B cell (primary cell): ENCODE results near the gene IFI44L. TPM values are rescaled to one million over a fixed set of nuclear protein-coding genes. Genes with fewer than 3 reads are reported as not detected.

Source experiments
- ATAC-seq: fragments of 200-7000 bp; cut with Tn5 transposase; one replicate; pipeline ENCODE4 v1.10.0; 2021; ENCODE audit warnings: low read depth, mild to moderate bottlenecking, moderate number of reproducible peaks, moderate library complexity
- CTCF ChIA-PET: fragments of 350-600 bp; sonication (Branson Sonifier 250); formaldehyde crosslinking; loops from one replicate; lab custom pipeline; 2021; ENCODE audit warnings: antibody characterized with exemption, inconsistent platforms; lab: Charles Lee
- POLR2A ChIA-PET: fragments of 350-600 bp; sonication (Branson Sonifier 250); formaldehyde crosslinking; loops from one replicate; lab custom pipeline; 2021; ENCODE audit warnings: antibody characterized with exemption; lab: Charles Lee
- DNase-seq: peaks from one replicate; pipeline ENCODE4 v3.0.0; 2013
- H2AFZ ChIP-seq: 2 replicates; pipeline ENCODE4 v1.6.1; 2012; ENCODE audit warnings: mild to moderate bottlenecking, low read depth, low read length; ENCODE audit not compliant: insufficient read depth, poor library complexity, severe bottlenecking
- H3K27ac ChIP-seq, 2 donors: 1 replicate in 1 of 2; 2 replicates in 1 of 2; pipeline ENCODE4 v1.5.1; 2012 to 2013; ENCODE audit warnings: low read length in 2 of 2, mild to moderate bottlenecking in 2 of 2, moderate library complexity in 1 of 2
- H3K27me3 ChIP-seq, 4 experiments: fragments of 200-600 bp in 1 of 4; sonication (generic) in 1 of 4; replicated peaks in 1 of 4; 1 replicate in 2 of 4; 2 replicates in 2 of 4; pipeline versions ENCODE4 v1.6.1 to v1.7.0; 2013 to 2016; ENCODE audit warnings: low read length in 3 of 4, mild to moderate bottlenecking in 2 of 4, mixed read lengths in 1 of 4, moderate library complexity in 1 of 4; ENCODE audit not compliant: insufficient read depth in 4 of 4, control insufficient read depth in 3 of 4; ENCODE audit errors: control extremely low read depth in 1 of 4
- H3K36me3 ChIP-seq, 2 experiments: replicated peaks in 1 of 2; 1 replicate in 1 of 2; 2 replicates in 1 of 2; pipeline versions ENCODE4 v1.6.1 to v1.7.1; 2013; ENCODE audit warnings: low read length in 1 of 2; ENCODE audit not compliant: insufficient read depth in 2 of 2, control insufficient read depth in 1 of 2; ENCODE audit errors: control extremely low read depth in 1 of 2, extremely low read depth in 1 of 2
- H3K4me1 ChIP-seq, 2 donors: fragments of 200-600 bp in 1 of 2; sonication (generic) in 1 of 2; 1 replicate in 1 of 2; 2 replicates in 1 of 2; pipeline versions ENCODE4 v1.5.1 to v1.6.1; 2013 to 2017; ENCODE audit warnings: low read length in 2 of 2; ENCODE audit not compliant: control insufficient read depth in 2 of 2, insufficient read depth in 2 of 2
- H3K4me2 ChIP-seq: replicated peaks from 2 replicates; pipeline ENCODE3; 2012; ENCODE audit warnings: mild to moderate bottlenecking, low read depth, low read length; ENCODE audit not compliant: poor library complexity, severe bottlenecking
- H3K4me3 ChIP-seq, 5 experiments: fragments of 200-600 bp in 1 of 5; sonication (generic) in 1 of 5; 1 replicate in 3 of 5; 2 replicates in 2 of 5; pipeline versions ENCODE4 v1.5.1 to v1.7.0; 2011 to 2016; ENCODE audit warnings: low read length in 4 of 5, mild to moderate bottlenecking in 4 of 5, low read depth in 2 of 5, control low read depth in 1 of 5, moderate library complexity in 1 of 5; ENCODE audit not compliant: insufficient read depth in 1 of 5; ENCODE audit errors: control extremely low read depth in 1 of 5, extremely low read depth in 1 of 5
- H3K79me2 ChIP-seq: fragments of 200-600 bp; sonication (generic); one replicate; pipeline ENCODE4 v1.6.0; 2016; ENCODE audit warnings: low read length; ENCODE audit not compliant: control insufficient read depth, insufficient read depth
- H3K9ac ChIP-seq: fragments of 200-600 bp; sonication (generic); 2 replicates; pipeline ENCODE4 v1.6.1; 2017; ENCODE audit warnings: mild to moderate bottlenecking, low read length, moderate library complexity
- H3K9me3 ChIP-seq, 3 donors: one replicate each; pipeline versions ENCODE4 v1.6.1 to v1.7.1; 2013; ENCODE audit warnings: low read length in 2 of 3; ENCODE audit not compliant: control insufficient read depth in 2 of 3, insufficient read depth in 1 of 3; ENCODE audit errors: control extremely low read depth in 1 of 3
- H4K20me1 ChIP-seq: 2 replicates; pipeline ENCODE4 v1.6.0; 2012; ENCODE audit warnings: mild to moderate bottlenecking, low read length; ENCODE audit not compliant: insufficient read depth, control insufficient read depth, poor library complexity, severe bottlenecking
- H3K27ac Mint-ChIP-seq: one replicate; pipeline ENCODE4 v1.8.0; 2021; ENCODE audit warnings: mixed read lengths
- H3K27me3 Mint-ChIP-seq: one replicate; pipeline ENCODE4 v1.8.0; 2021; ENCODE audit warnings: mixed read lengths
- H3K4me1 Mint-ChIP-seq: one replicate; pipeline ENCODE4 v1.8.0; 2021; ENCODE audit warnings: mixed read lengths
- H3K4me3 Mint-ChIP-seq: one replicate; pipeline ENCODE4 v1.8.0; 2021; ENCODE audit warnings: mixed read lengths
- H3K9me3 Mint-ChIP-seq: one replicate; pipeline ENCODE4 v1.8.0; 2022; ENCODE audit warnings: mixed read lengths; ENCODE audit not compliant: insufficient read depth
- CTCF ChIP-seq: fragments of 200-600 bp; IDR thresholded peaks from one replicate; pipeline ENCODE4 v1.8.0; 2022; ENCODE audit warnings: antibody characterized with exemption, mild to moderate bottlenecking
- EZH2 ChIP-seq: IDR thresholded peaks from 2 replicates; pipeline ENCODE4 v1.6.1; 2012; ENCODE audit warnings: borderline replicate concordance, low read depth, mild to moderate bottlenecking, moderate library complexity, low read length; ENCODE audit not compliant: insufficient read depth, poor library complexity, severe bottlenecking
- WGBS: methylation state at CpG from one replicate; pipeline ENCODE4 v1.1.5; 2013; ENCODE audit warnings: missing lambda C conversion rate; ENCODE audit not compliant: insufficient coverage; 5-methylcytosine and 5-hydroxymethylcytosine counted together
- intact Hi-C: fragments of 100-400 bp; cut with micrococcal nuclease; formaldehyde crosslinking; loops from one replicate; pipeline ENCODE4 v1.10.0; 2022
- polyA plus RNA-seq: library from polyadenylated mRNA; depleted of rRNA; stranded (reverse); fragments of >200 nt; gene quantifications from 2 replicates; pipeline ENCODE4 v1.2.3, GENCODE V29; 2012
- total RNA-seq, 2 donors: library from RNA; stranded (reverse); fragments of 120-200 nt in 1 of 2; gene quantifications; 1 replicate in 1 of 2; 2 replicates in 1 of 2; pipeline versions ENCODE4 v1.2.3 to v1.2.4, GENCODE V29; 2013 to 2022

Gene IFI44L
- total and polyA plus RNA-seq, 2 donors (not counting 1 experiment from before 2014, with no cell fraction given) = 3.7 to 4.8 TPM

- Histone ChIP-seq H3K9me3 (no peaks in the 10 kb centered on the region), H3K36me3 (no peaks in the 10 kb centered on the region), H3K4me1 (no peaks in the 10 kb centered on the region), H3K4me2 (no peak overlapping the region), H3K27me3 (no peaks in the 10 kb centered on the region), H3K27ac (no peak overlapping the region), H4K20me1 (no peaks in the 10 kb centered on the region), H3K4me3 (no peak overlapping the region), H3K79me2 (no peaks in the 10 kb centered on the region), H2AFZ (no peak overlapping the region), H3K9ac (no peak overlapping the region)
- Mint-ChIP-seq H3K4me1 (no peaks in the 10 kb centered on the region), H3K27ac (no peak overlapping the region), H3K4me3 (no peak overlapping the region), H3K9me3 (no peaks in the 10 kb centered on the region), H3K27me3 (peaks cover 3% of the 10 kb centered on the region)
- ATAC-seq = no peak
- intact Hi-C loops = no loop called here
- CTCF ChIA-PET = no interaction called here
- POLR2A ChIA-PET = no interaction called here
- DNase-seq = no peak
- TF ChIP-seq CTCF (no peak), EZH2 (no peak)
- 90% methylated on average over 1 of the region's 2 CpGs for WGBS
These were observed 61.0 kb downstream of the IFI44L start for GRCh38 chr1:78681265-78681664.

- TF ChIP-seq CTCF = no peak
- no peak for TF ChIP-seq EZH2
- intact Hi-C loops = no loop called here
- Mint-ChIP-seq H3K9me3 (no peaks in the 10 kb centered on the region), H3K27ac (no peak overlapping the region), H3K4me3 (no peak overlapping the region), H3K27me3 (peaks cover 3% of the 10 kb centered on the region), H3K4me1 (no peaks in the 10 kb centered on the region)
- Histone ChIP-seq H2AFZ (no peak overlapping the region), H3K27me3 (no peaks in the 10 kb centered on the region), H3K9me3 (no peaks in the 10 kb centered on the region), H3K4me3 (no peak overlapping the region), H3K27ac (no peak overlapping the region), H3K79me2 (no peaks in the 10 kb centered on the region), H3K9ac (no peak overlapping the region), H4K20me1 (no peaks in the 10 kb centered on the region), H3K4me2 (no peak overlapping the region), H3K36me3 (no peaks in the 10 kb centered on the region), H3K4me1 (no peaks in the 10 kb centered on the region)
- DNase-seq (no peak), ATAC-seq (no peak)
- ChIA-PET CTCF (no interaction called here), POLR2A (no interaction called here)
- WGBS = 58% methylated on average over 2 of the region's 3 CpGs
These were observed 62.2 kb downstream of the IFI44L start for GRCh38 chr1:78682496-78682895.
